ENCODE data around the gene MMP8. TPM values are rescaled to one million over a fixed set of nuclear protein-coding genes. Genes with fewer than 3 reads are reported as not detected.
A peak's percentile ranks its signal among the peaks of the same experiment; 100 is the strongest.

The MMP8 gene
- total and polyA plus RNA-seq, 2 experiments from 2014 or later = not detected

- no peaks in the 10 kb centered on the region for H3K36me3 ChIP-seq (ENCODE audit: insufficient read depth)
- peak overlapping the region; percentile 0; the same call in 1 of the 2 replicates for H2AFZ ChIP-seq
- no peaks in the 10 kb centered on the region for H3K9me2 ChIP-seq (ENCODE audit: insufficient read depth)
- no peak overlapping the region for H3K27ac ChIP-seq (ENCODE audit: low read depth)
- H3K27me3 ChIP-seq (ENCODE audit: insufficient read depth) = no peaks in the 10 kb centered on the region
- no peak overlapping the region for H3K27ac Mint-ChIP-seq
- no peaks in the 10 kb centered on the region for H3K9me3 Mint-ChIP-seq
- peaks cover 2% of the 10 kb centered on the region for H3K27me3 Mint-ChIP-seq (ENCODE audit: insufficient read depth, low read depth, poor library complexity)
- no peaks in the 10 kb centered on the region for H3K36me3 Mint-ChIP-seq (ENCODE audit: low read depth)
- H3K4me3 ChIP-seq = no peak overlapping the region
- no peaks in the 10 kb centered on the region for H3K4me1 ChIP-seq (ENCODE audit: insufficient read depth)
- H3K4me1 Mint-ChIP-seq = peaks cover 3% of the 10 kb centered on the region; the same call in 1 of the 3 replicates
- DNase-seq (ENCODE audit: low spot score) (peak; percentile 74), ATAC-seq (peak; percentile 76)
- H4K20me1 ChIP-seq (replicated peaks; ENCODE audit: insufficient read depth) = no peaks in the 10 kb centered on the region
- H3K79me2 ChIP-seq (replicated peaks; ENCODE audit: insufficient read depth) = no peaks in the 10 kb centered on the region
- H3K4me2 ChIP-seq = no peak overlapping the region
- H3K4me3 Mint-ChIP-seq = no peak overlapping the region
- TF ChIP-seq, protein P1, sequence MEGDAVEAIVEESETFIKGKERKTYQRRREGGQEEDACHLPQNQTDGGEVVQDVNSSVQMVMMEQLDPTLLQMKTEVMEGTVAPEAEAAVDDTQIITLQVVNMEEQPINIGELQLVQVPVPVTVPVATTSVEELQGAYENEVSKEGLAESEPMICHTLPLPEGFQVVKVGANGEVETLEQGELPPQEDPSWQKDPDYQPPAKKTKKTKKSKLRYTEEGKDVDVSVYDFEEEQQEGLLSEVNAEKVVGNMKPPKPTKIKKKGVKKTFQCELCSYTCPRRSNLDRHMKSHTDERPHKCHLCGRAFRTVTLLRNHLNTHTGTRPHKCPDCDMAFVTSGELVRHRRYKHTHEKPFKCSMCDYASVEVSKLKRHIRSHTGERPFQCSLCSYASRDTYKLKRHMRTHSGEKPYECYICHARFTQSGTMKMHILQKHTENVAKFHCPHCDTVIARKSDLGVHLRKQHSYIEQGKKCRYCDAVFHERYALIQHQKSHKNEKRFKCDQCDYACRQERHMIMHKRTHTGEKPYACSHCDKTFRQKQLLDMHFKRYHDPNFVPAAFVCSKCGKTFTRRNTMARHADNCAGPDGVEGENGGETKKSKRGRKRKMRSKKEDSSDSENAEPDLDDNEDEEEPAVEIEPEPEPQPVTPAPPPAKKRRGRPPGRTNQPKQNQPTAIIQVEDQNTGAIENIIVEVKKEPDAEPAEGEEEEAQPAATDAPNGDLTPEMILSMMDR (conservative IDR thresholded peaks at IDR 0.05; ENCODE audit: low read depth in 2 of 2) = peak; percentile 85 to 91
- TF ChIP-seq, protein P2, sequence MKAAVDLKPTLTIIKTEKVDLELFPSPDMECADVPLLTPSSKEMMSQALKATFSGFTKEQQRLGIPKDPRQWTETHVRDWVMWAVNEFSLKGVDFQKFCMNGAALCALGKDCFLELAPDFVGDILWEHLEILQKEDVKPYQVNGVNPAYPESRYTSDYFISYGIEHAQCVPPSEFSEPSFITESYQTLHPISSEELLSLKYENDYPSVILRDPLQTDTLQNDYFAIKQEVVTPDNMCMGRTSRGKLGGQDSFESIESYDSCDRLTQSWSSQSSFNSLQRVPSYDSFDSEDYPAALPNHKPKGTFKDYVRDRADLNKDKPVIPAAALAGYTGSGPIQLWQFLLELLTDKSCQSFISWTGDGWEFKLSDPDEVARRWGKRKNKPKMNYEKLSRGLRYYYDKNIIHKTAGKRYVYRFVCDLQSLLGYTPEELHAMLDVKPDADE (IDR thresholded peaks at IDR 0.05) = no peak
- H3F3A ChIP-seq (replicated peaks; ENCODE audit: low read depth) = no peaks in the 10 kb centered on the region
These were observed 58.3 kb downstream of the MMP8 start for GRCh38 chr11:102666331-102666957.

GRCh38 chr11:102664001-102664752 is 60.6 kb downstream of the MMP8 start:
- Histone ChIP-seq H3K9me2 (ENCODE audit: insufficient read depth) (no peaks in the 10 kb centered on the region), H3K4me2 (no peak overlapping the region), H3K79me2 (replicated peaks; ENCODE audit: insufficient read depth) (no peaks in the 10 kb centered on the region), H2AFZ (no peak overlapping the region), H3K27ac (ENCODE audit: low read depth) (no peak overlapping the region), H3K27me3 (ENCODE audit: insufficient read depth) (no peaks in the 10 kb centered on the region), H4K20me1 (replicated peaks; ENCODE audit: insufficient read depth) (no peaks in the 10 kb centered on the region), H3K36me3 (ENCODE audit: insufficient read depth) (no peaks in the 10 kb centered on the region), H3F3A (replicated peaks; ENCODE audit: low read depth) (no peaks in the 10 kb centered on the region), H3K4me3 (no peak overlapping the region), H3K4me1 (ENCODE audit: insufficient read depth) (no peaks in the 10 kb centered on the region)
- Mint-ChIP-seq H3K9me3 (no peaks in the 10 kb centered on the region), H3K4me1 (peaks cover 3% of the 10 kb centered on the region; the same call in 1 of the 3 replicates), H3K27me3 (ENCODE audit: insufficient read depth, low read depth, poor library complexity) (peaks cover 2% of the 10 kb centered on the region), H3K36me3 (ENCODE audit: low read depth) (no peaks in the 10 kb centered on the region), H3K27ac (no peak overlapping the region), H3K4me3 (no peak overlapping the region)
- peak; percentile 45 for DNase-seq (ENCODE audit: low spot score)
- peak; percentile 91 for ATAC-seq
- TF ChIP-seq EZH2 (IDR thresholded peaks at IDR 0.05; ENCODE audit: low read depth, unreplicated experiment) (no peak), EZH2phosphoT487 (IDR thresholded peaks at IDR 0.05; ENCODE audit: unreplicated experiment) (no peak), CREB1 (CRISPR knock-in tag; IDR thresholded peaks at IDR 0.05; ENCODE audit: low read depth) (no peak), ZNF114 (CRISPR knock-in tag; IDR thresholded peaks at IDR 0.05) (no peak), STAT1 (IDR thresholded peaks at IDR 0.05; ENCODE audit: unreplicated experiment) (no peak), POLR2AphosphoS5 (IDR thresholded peaks at IDR 0.05; ENCODE audit: low read depth) (no peak)
- TF ChIP-seq, protein P2 (IDR thresholded peaks at IDR 0.05) = no peak
- TF ChIP-seq, protein P1 (conservative IDR thresholded peaks at IDR 0.05; ENCODE audit: low read depth in 2 of 2) = peak; percentile 63 to 73
- TF ChIP-seq, protein P3, sequence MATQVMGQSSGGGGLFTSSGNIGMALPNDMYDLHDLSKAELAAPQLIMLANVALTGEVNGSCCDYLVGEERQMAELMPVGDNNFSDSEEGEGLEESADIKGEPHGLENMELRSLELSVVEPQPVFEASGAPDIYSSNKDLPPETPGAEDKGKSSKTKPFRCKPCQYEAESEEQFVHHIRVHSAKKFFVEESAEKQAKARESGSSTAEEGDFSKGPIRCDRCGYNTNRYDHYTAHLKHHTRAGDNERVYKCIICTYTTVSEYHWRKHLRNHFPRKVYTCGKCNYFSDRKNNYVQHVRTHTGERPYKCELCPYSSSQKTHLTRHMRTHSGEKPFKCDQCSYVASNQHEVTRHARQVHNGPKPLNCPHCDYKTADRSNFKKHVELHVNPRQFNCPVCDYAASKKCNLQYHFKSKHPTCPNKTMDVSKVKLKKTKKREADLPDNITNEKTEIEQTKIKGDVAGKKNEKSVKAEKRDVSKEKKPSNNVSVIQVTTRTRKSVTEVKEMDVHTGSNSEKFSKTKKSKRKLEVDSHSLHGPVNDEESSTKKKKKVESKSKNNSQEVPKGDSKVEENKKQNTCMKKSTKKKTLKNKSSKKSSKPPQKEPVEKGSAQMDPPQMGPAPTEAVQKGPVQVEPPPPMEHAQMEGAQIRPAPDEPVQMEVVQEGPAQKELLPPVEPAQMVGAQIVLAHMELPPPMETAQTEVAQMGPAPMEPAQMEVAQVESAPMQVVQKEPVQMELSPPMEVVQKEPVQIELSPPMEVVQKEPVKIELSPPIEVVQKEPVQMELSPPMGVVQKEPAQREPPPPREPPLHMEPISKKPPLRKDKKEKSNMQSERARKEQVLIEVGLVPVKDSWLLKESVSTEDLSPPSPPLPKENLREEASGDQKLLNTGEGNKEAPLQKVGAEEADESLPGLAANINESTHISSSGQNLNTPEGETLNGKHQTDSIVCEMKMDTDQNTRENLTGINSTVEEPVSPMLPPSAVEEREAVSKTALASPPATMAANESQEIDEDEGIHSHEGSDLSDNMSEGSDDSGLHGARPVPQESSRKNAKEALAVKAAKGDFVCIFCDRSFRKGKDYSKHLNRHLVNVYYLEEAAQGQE (IDR thresholded peaks at IDR 0.05; ENCODE audit: unreplicated experiment) = no peak
